ENCODE measurements around the gene AMOTL2.

The AMOTL2 gene

DNA sequence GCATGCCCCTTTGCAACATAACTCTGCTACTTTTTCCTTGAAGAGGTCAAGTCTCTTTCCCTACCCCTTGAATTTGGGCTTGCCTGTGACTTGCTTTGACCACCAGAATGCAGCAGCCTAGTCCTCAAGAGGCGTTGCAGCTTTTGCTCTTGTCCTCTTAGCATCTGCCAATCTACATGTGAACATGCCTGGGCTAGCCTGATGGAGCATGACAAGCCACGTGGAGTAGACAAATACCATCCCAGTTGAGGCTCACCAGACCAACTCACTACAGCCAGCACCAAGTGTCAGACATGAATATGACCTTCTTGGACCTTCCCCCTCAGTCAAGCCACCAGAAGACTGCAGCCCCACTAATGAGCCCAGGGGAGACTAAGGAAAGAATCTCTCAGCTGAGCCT, 32.9 kb downstream of the AMOTL2 start:
- DNase-seq (ENCODE audit: low read depth, low spot score): no peak
- in situ Hi-C loops (cut with HindIII; ENCODE audit: low sequenced_read_pairs): no loop called here
- TF ChIP-seq, protein P1, sequence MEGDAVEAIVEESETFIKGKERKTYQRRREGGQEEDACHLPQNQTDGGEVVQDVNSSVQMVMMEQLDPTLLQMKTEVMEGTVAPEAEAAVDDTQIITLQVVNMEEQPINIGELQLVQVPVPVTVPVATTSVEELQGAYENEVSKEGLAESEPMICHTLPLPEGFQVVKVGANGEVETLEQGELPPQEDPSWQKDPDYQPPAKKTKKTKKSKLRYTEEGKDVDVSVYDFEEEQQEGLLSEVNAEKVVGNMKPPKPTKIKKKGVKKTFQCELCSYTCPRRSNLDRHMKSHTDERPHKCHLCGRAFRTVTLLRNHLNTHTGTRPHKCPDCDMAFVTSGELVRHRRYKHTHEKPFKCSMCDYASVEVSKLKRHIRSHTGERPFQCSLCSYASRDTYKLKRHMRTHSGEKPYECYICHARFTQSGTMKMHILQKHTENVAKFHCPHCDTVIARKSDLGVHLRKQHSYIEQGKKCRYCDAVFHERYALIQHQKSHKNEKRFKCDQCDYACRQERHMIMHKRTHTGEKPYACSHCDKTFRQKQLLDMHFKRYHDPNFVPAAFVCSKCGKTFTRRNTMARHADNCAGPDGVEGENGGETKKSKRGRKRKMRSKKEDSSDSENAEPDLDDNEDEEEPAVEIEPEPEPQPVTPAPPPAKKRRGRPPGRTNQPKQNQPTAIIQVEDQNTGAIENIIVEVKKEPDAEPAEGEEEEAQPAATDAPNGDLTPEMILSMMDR (IDR thresholded peaks at IDR 0.05; ENCODE audit: low read depth, low read length): no peak
- no peak overlapping the region for H3K4me3 ChIP-seq (ENCODE audit: low read depth, low read length)

DNA sequence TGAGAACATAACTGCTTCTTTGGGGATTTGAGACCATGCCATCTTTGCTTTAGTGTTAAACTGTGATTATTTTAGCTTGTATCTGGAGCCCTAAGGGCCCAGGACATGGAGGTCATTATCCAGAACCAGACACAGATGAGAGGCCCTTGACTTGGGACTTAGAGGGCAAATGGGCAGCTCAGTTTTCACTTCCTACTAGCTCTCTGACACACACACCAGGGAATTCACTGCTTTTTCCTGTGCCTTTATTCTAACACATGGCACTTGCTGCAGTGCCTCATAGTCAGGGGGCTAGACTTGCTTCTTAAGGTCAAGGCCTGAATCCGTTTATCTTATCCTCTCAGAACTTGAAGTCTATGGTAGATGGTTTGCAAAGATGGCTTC, 33.3 kb downstream of the AMOTL2 start:
- in situ Hi-C loops (cut with HindIII; ENCODE audit: low sequenced_read_pairs): no loop called here
- TF ChIP-seq, protein P1 (IDR thresholded peaks at IDR 0.05; ENCODE audit: low read depth, low read length): no peak
- H3K4me3 ChIP-seq (ENCODE audit: low read depth, low read length): no peak overlapping the region
- no peak for DNase-seq (ENCODE audit: low read depth, low spot score)

DNA sequence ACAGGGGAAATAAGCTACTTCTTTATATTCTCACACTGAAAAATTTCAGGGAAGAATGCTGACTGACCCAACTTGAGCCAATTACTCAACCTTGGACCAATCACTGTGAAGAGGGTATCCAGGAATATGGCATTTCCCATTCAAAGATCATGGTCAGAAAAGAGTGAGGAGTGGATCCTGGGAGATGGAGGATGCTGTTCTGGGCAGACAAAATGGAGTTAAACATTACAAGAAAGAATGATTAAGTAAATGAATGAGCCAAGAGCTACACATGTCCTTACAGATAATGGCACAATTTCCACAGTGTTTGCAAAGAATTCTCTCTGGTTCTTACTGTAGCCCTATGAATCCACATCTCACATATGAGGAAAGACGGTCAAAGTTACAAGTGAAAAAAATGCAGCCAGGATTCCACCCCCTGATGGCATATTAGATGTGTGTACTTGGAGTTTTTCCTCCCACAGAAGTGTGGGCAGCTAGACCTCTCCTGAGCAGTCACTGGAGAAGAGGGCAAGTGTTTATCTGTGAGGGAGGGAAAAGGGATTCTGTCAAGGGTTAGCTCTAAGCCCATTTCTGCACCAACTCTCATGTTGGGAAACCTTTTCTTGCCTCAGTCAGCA, 33.8 kb downstream of the AMOTL2 start:
- no peak overlapping the region for H3K4me3 ChIP-seq (ENCODE audit: low read depth, low read length)
- TF ChIP-seq, protein P1 (IDR thresholded peaks at IDR 0.05; ENCODE audit: low read depth, low read length): no peak
- no peak for DNase-seq (ENCODE audit: low read depth, low spot score)
- in situ Hi-C loops (cut with HindIII; ENCODE audit: low sequenced_read_pairs): no loop called here

DNA sequence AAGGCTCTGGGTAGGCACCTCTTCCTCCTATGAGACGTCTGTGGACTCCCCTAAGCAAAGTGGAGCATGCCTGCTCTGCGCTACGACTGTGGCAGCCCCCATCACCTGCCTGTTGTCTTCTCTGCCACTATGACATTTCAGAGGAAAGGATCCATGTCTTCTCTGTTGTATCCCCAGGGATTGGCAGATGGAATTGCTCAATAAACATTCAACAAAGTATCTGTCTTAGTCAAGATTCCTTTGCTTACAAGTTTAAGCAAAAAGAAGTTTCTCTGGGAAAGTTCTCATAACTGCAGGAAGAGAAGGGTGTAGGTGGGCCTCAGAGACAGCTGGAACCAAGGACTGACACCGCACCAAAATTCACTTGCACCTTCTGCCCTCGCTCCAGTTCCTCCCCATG, 34.3 kb downstream of the AMOTL2 start:
- TF ChIP-seq, protein P1 (IDR thresholded peaks at IDR 0.05; ENCODE audit: low read depth, low read length): no peak
- in situ Hi-C loops (cut with HindIII; ENCODE audit: low sequenced_read_pairs): no loop called here
- H3K4me3 ChIP-seq (ENCODE audit: low read depth, low read length): no peak overlapping the region
- no peak for DNase-seq (ENCODE audit: low read depth, low spot score)

- TF ChIP-seq, protein P1 (IDR thresholded peaks at IDR 0.05; ENCODE audit: low read depth, low read length): no peak
- no peak overlapping the region for H3K4me3 ChIP-seq (ENCODE audit: low read depth, low read length)
- no peak for DNase-seq (ENCODE audit: low read depth, low spot score)
- in situ Hi-C loops (cut with HindIII; ENCODE audit: low sequenced_read_pairs): no loop called here
Measured at GRCh38 chr3:134339331-134339730, 34.9 kb downstream of the AMOTL2 start.

DNA sequence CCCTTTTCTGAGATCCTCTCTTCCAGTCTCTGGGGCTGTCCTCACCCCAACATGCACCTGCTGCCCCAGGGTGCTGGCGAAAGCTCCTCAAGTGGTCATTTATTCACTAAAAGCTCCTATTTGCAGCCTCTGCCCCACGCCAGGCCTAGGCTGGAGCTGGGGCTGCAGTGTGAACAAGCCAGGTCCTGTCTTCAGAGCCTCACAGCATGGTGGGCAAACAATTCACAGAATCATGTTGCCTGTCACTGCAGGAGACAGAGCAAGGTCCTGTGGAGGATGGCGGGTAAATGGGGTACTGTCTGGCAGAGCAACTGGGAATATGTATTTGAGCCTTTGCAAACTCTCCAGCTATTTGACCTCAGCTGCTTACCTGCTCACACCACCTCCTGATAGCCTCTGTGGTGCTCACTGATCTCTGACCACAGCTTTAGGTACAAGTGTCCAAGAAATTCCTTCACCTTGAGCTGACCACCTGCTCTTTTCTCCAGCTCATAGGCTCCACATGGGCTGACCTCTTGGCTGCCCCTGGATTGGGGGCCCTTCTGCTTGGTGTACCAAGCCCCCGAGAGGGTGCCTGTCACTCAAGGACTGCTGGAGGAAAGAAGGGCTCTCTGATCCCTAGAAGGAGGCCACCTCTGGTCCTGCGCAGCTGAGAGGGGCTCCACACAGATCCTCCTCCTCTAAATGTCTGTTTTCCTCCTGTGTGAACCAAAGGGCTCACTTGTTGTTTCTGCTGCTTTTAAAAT, 35.6 kb downstream of the AMOTL2 start:
- DNase-seq (ENCODE audit: low read depth, low spot score): no peak
- TF ChIP-seq, protein P1 (IDR thresholded peaks at IDR 0.05; ENCODE audit: low read depth, low read length): no peak
- in situ Hi-C loops (cut with HindIII; ENCODE audit: low sequenced_read_pairs): no loop called here
- no peak overlapping the region for H3K4me3 ChIP-seq (ENCODE audit: low read depth, low read length)

Measured in astrocyte of the spinal cord (primary cell).